DND-41 (cell line): ENCODE results near the gene AQP4.
A peak's percentile ranks its signal among the peaks of the same experiment; 100 is the strongest.

Experiments
- ATAC-seq: fragments of 200-7000 bp; cut with Tn5 transposase; 3 replicates; pipeline ENCODE4 v1.9.1; 2021; ENCODE audit warnings: low read depth; ENCODE audit not compliant: insufficient read depth
- DNase-seq: peaks from one replicate; pipeline ENCODE4 v3.0.0-alpha.2; 2020
- H2AFZ ChIP-seq: 2 replicates; pipeline ENCODE4 v1.6.0; 2012; ENCODE audit warnings: low read depth, low read length
- H3K27ac ChIP-seq: 2 replicates; pipeline ENCODE4 v1.5.1; 2012; ENCODE audit warnings: low read length, inconsistent platforms
- H3K27me3 ChIP-seq: fragments of 200-600 bp; sonication (generic); 2 replicates; pipeline ENCODE4 v1.6.0; 2012; ENCODE audit warnings: low read length, mild to moderate bottlenecking, inconsistent platforms; ENCODE audit not compliant: insufficient read depth, poor library complexity
- H3K36me3 ChIP-seq: 2 replicates; pipeline ENCODE4 v1.5.1; 2012; ENCODE audit warnings: low read length, inconsistent platforms; ENCODE audit not compliant: insufficient read depth
- H3K4me1 ChIP-seq: 2 replicates; pipeline ENCODE4 v1.5.1; 2012; ENCODE audit warnings: mild to moderate bottlenecking, low read length; ENCODE audit not compliant: insufficient read depth
- H3K4me2 ChIP-seq: 2 replicates; pipeline ENCODE4 v1.6.0; 2012; ENCODE audit warnings: mild to moderate bottlenecking, moderate library complexity, low read length, inconsistent platforms; ENCODE audit not compliant: insufficient read depth
- H3K4me3 ChIP-seq, 2 experiments: fragments of 200-600 bp in 1 of 2; shearing (Covaris generic) in 1 of 2; 2 replicates each; pipeline ENCODE4 v1.5.1; 2012 to 2016; ENCODE audit warnings: inconsistent platforms in 2 of 2, low read length in 2 of 2, mild to moderate bottlenecking in 2 of 2, low read depth in 1 of 2, moderate library complexity in 1 of 2
- H3K79me2 ChIP-seq: 2 replicates; pipeline ENCODE4 v1.6.0; 2012; ENCODE audit warnings: low read length, inconsistent platforms; ENCODE audit not compliant: insufficient read depth
- H3K9ac ChIP-seq: 2 replicates; pipeline ENCODE4 v1.6.0; 2012; ENCODE audit warnings: low read depth, mild to moderate bottlenecking, inconsistent platforms, low read length, moderate library complexity
- H3K9me3 ChIP-seq: 2 replicates; pipeline ENCODE4 v1.5.1; 2012; ENCODE audit warnings: low read length, moderate library complexity, mild to moderate bottlenecking, inconsistent platforms; ENCODE audit not compliant: insufficient read depth, severe bottlenecking
- H4K20me1 ChIP-seq: 2 replicates; pipeline ENCODE4 v1.6.0; 2012; ENCODE audit warnings: low read length; ENCODE audit not compliant: insufficient read depth
- CTCF ChIP-seq: IDR thresholded peaks from 2 replicates; pipeline ENCODE4 v1.5.1; 2012; ENCODE audit warnings: borderline replicate concordance, low read length, moderate library complexity, mild to moderate bottlenecking; ENCODE audit not compliant: poor library complexity, severe bottlenecking; ENCODE audit errors: extremely low read depth
- EZH2 ChIP-seq: IDR thresholded peaks from 3 replicates; pipeline ENCODE4 v1.6.1; 2012; ENCODE audit warnings: borderline replicate concordance, low read depth, mild to moderate bottlenecking, moderate library complexity, low read length, inconsistent platforms; ENCODE audit not compliant: severe bottlenecking

AQP4 gene

GRCh38 chr18:26865557-26865956 is at the start of gene AQP4:
Gene AQP4, minus strand, starts transcription at chr18:26865707. Its CDS starts 18 bp downstream, at chr18:26865689.
- ATAC-seq (0 out of 3 replicates have a peak, but pooled peaks have one; percentile 24), DNase-seq (no peak)
- Histone ChIP-seq H3K4me2 (no peak within 1 kb of the TSS), H3K36me3 (no peaks in the 10 kb centered on the region), H3K79me2 (no peaks in the 10 kb centered on the region), H4K20me1 (no peaks in the 10 kb centered on the region), H3K4me1 (no peaks in the 10 kb centered on the region), H3K27me3 (no peaks in the 10 kb centered on the region), H2AFZ (no peak within 1 kb of the TSS), H3K4me3 (no peak within 1 kb of the TSS), H3K9me3 (no peaks in the 10 kb centered on the region), H3K9ac (no peak within 1 kb of the TSS), H3K27ac (no peak within 1 kb of the TSS)
- TF ChIP-seq CTCF (no peak), EZH2 (no peak)

GRCh38 chr18:26911840-26912239 is 46.3 kb upstream of the AQP4 start:
- Histone ChIP-seq H3K27me3 (no peaks in the 10 kb centered on the region), H3K4me2 (no peak overlapping the region), H3K4me1 (no peaks in the 10 kb centered on the region), H3K79me2 (no peaks in the 10 kb centered on the region), H3K27ac (0 out of 2 replicates have a peak overlapping the region, but pooled peaks have one; percentile 11), H3K4me3 (no peak overlapping the region), H3K36me3 (no peaks in the 10 kb centered on the region), H2AFZ (no peak overlapping the region), H4K20me1 (no peaks in the 10 kb centered on the region), H3K9ac (no peak overlapping the region), H3K9me3 (no peaks in the 10 kb centered on the region)
- DNase-seq (no peak), ATAC-seq (no peak)
- no peak for TF ChIP-seq CTCF
- TF ChIP-seq EZH2, result no peak

- Histone ChIP-seq H3K9ac (no peak overlapping the region), H3K9me3 (no peaks in the 10 kb centered on the region), H3K27me3 (no peaks in the 10 kb centered on the region), H3K4me1 (no peaks in the 10 kb centered on the region), H2AFZ (no peak overlapping the region), H3K27ac (no peak overlapping the region), H3K79me2 (no peaks in the 10 kb centered on the region), H3K4me3 (no peak overlapping the region), H3K36me3 (no peaks in the 10 kb centered on the region), H3K4me2 (no peak overlapping the region), H4K20me1 (no peaks in the 10 kb centered on the region)
- TF ChIP-seq EZH2 (no peak), CTCF (no peak)
- ATAC-seq, result no peak
- DNase-seq, result no peak
These were observed 44.2 kb upstream of the AQP4 start for GRCh38 chr18:26909599-26910290.

GRCh38 chr18:26908906-26909305 is 43.4 kb upstream of the AQP4 start:
- Histone ChIP-seq H3K9ac (no peak overlapping the region), H3K27ac (no peak overlapping the region), H3K4me2 (no peak overlapping the region), H3K36me3 (no peaks in the 10 kb centered on the region), H3K4me3 (no peak overlapping the region), H3K4me1 (no peaks in the 10 kb centered on the region), H2AFZ (no peak overlapping the region), H3K27me3 (no peaks in the 10 kb centered on the region), H3K79me2 (no peaks in the 10 kb centered on the region), H3K9me3 (peaks cover 1% of the 10 kb centered on the region), H4K20me1 (no peaks in the 10 kb centered on the region)
- no peak for TF ChIP-seq EZH2
- no peak for TF ChIP-seq CTCF
- DNase-seq, result no peak
- ATAC-seq, result no peak
